Kidney (tissue), 14 donors: ENCODE measurements around the gene DOK4. TPM values are rescaled to one million over a fixed set of nuclear protein-coding genes. Genes with fewer than 3 reads are reported as not detected.

ENCODE experiments used
- DNase-seq, 5 donors: peaks; one replicate each; pipeline ENCODE4 v3.0.0-alpha.2; 2013 to 2020
- FAIRE-seq: peaks from 2 replicates; lab custom pipeline; 2012; peaks lifted over from hg19 to GRCh38; lab: Jason Lieb, UNC
- H3K27ac ChIP-seq, 2 donors: one replicate each; pipeline ENCODE4 v1.7.0; 2013; ENCODE audit warnings: low read depth in 2 of 2, low read length in 2 of 2, inconsistent platforms in 1 of 2
- H3K27me3 ChIP-seq: one replicate; pipeline ENCODE4 v1.7.1; 2013; ENCODE audit warnings: low read length, inconsistent platforms; ENCODE audit not compliant: control insufficient read depth, insufficient read depth
- H3K36me3 ChIP-seq, 3 donors: one replicate each; pipeline versions ENCODE4 v1.7.0 to v1.7.1; 2013; ENCODE audit warnings: low read length in 3 of 3, control low read depth in 1 of 3, inconsistent platforms in 1 of 3; ENCODE audit not compliant: insufficient read depth in 3 of 3, control insufficient read depth in 2 of 3
- H3K4me1 ChIP-seq, 3 donors: one replicate each; pipeline versions ENCODE4 v1.7.0 to v1.7.1; 2013; ENCODE audit warnings: low read length in 3 of 3, inconsistent platforms in 1 of 3, low read depth in 1 of 3; ENCODE audit not compliant: control insufficient read depth in 2 of 3, insufficient read depth in 2 of 3
- H3K4me3 ChIP-seq, 3 donors: one replicate each; pipeline versions ENCODE4 v1.7.0 to v1.8.1; 2013; ENCODE audit warnings: low read length in 3 of 3, control low read depth in 1 of 3, inconsistent platforms in 1 of 3
- H3K9ac ChIP-seq, 3 donors: one replicate each; pipeline versions ENCODE4 v1.7.0 to v1.7.1; 2013; ENCODE audit warnings: low read length in 3 of 3, control low read depth in 1 of 3, inconsistent platforms in 1 of 3
- H3K9me3 ChIP-seq, 3 donors: one replicate each; pipeline versions ENCODE4 v1.7.0 to v1.7.1; 2013; ENCODE audit warnings: low read length in 3 of 3, control low read depth in 1 of 3, inconsistent platforms in 1 of 3; ENCODE audit not compliant: control insufficient read depth in 2 of 3, insufficient read depth in 1 of 3
- CTCF ChIP-seq: IDR thresholded peaks from 3 replicates; pipeline ENCODE4 v1.5.1; 2012; ENCODE audit warnings: mild to moderate bottlenecking, moderate library complexity, borderline replicate concordance; ENCODE audit not compliant: insufficient read depth; ENCODE audit errors: extremely low read depth
- intact Hi-C: fragments of 100-400 bp; cut with DNase I; formaldehyde crosslinking; loops from one replicate; pipeline ENCODE4 v1.11.1; 2022
- polyA plus RNA-seq: library from polyadenylated mRNA; stranded (reverse); fragments of 350-450 nt; fragmentation: Illumina TruSeq; extraction: RNeasy Lipid Tissue Mini Kit (QIAGEN cat#74804); gene quantifications from one replicate; pipeline ENCODE4 v1.2.3, GENCODE V29; 2014; ENCODE audit warnings: low read depth, low replicate concordance; ENCODE audit not compliant: insufficient read depth
- total RNA-seq: library from RNA; stranded (reverse); fragmentation: NEBNext Ultra II Directional; extraction: Animal tissue kit (Norgen Biotek cat#: 25700); gene quantifications from one replicate; pipeline ENCODE4 v1.2.1, GENCODE V29; 2021
- donor health status: control.
- donor health status: control.
- donor health status: control.
- donor health status: control.
- donor health status: control.
- donor health status: DM: yes; HTN: yes; CAD: no.
- donor health status: Normal renal cell carcinoma (clear cell type).

Gene DOK4
- total and polyA plus RNA-seq, 2 donors from 2014 or later: 57.2 to 63.7 TPM

- DNase-seq: peak in 1 of 5 donors; percentile 14
- Histone ChIP-seq H3K4me1 (no peaks in the 10 kb centered on the region), H3K9me3 (no peaks in the 10 kb centered on the region), H3K27me3 (no peaks in the 10 kb centered on the region), H3K4me3 (no peak overlapping the region), H3K27ac (no peak overlapping the region), H3K36me3 (no peaks in the 10 kb centered on the region), H3K9ac (no peak overlapping the region)
- intact Hi-C loops: no loop called here
- TF ChIP-seq CTCF: no peak
- no peak for FAIRE-seq
These were observed 11.7 kb upstream of the DOK4 start for GRCh38 chr16:57498031-57498430.

- no peak for FAIRE-seq
- TF ChIP-seq CTCF: no peak
- Histone ChIP-seq H3K27ac (no peak overlapping the region), H3K36me3 (no peaks in the 10 kb centered on the region), H3K9ac (no peak overlapping the region), H3K4me3 (no peak overlapping the region), H3K4me1 (no peaks in the 10 kb centered on the region), H3K9me3 (no peaks in the 10 kb centered on the region), H3K27me3 (no peaks in the 10 kb centered on the region)
- intact Hi-C loops: no loop called here
- peak in 1 of 5 donors; percentile 43 for DNase-seq
These were observed 10.8 kb upstream of the DOK4 start for GRCh38 chr16:57497121-57497520.

GRCh38 chr16:57493767-57494166 is 7.5 kb upstream of the DOK4 start:
- FAIRE-seq (no peak), DNase-seq (no peak)
- Histone ChIP-seq H3K27ac (no peak overlapping the region), H3K4me3 (no peak overlapping the region), H3K27me3 (no peaks in the 10 kb centered on the region), H3K36me3 (no peaks in the 10 kb centered on the region), H3K9ac (no peak overlapping the region), H3K9me3 (no peaks in the 10 kb centered on the region), H3K4me1 (no peaks in the 10 kb centered on the region)
- TF ChIP-seq CTCF: no peak
- intact Hi-C loops: no loop called here

GRCh38 chr16:57489229-57489628 is 2.9 kb upstream of the DOK4 start:
- no peaks in the 10 kb centered on the region for H3K9me3 ChIP-seq
- H3K27me3 ChIP-seq: no peaks in the 10 kb centered on the region
- peaks cover 0 to 16% (median 10%) of the 10 kb centered on the region in 3 donors for H3K4me1 ChIP-seq
- intact Hi-C loops: no loop called here
- H3K36me3 ChIP-seq: no peaks in the 10 kb centered on the region
- H3K9ac ChIP-seq: no peak overlapping the region
- DNase-seq (no peak), FAIRE-seq (no peak)
- H3K27ac ChIP-seq: no peak overlapping the region
- no peak for TF ChIP-seq CTCF
- no peak overlapping the region for H3K4me3 ChIP-seq
